Suppressor macrophage treated with lipopolysaccharide for 1 hour (primary cell): ENCODE measurements around the gene HS3ST5.
"Not testable (repeated sequence)": the region's sequence is repeated elsewhere in the genome, so short reads cannot be mapped to it uniquely, and the experiment has no call there.

Source experiments
- DNase-seq, 3 donors: peaks; one replicate each; pipeline ENCODE4 v3.0.0-alpha.2; 2020 to 2022

The HS3ST5 gene

GRCh38 chr6:114272582-114272981, 70.2 kb downstream of the HS3ST5 start:
- no peak for DNase-seq

DNA sequence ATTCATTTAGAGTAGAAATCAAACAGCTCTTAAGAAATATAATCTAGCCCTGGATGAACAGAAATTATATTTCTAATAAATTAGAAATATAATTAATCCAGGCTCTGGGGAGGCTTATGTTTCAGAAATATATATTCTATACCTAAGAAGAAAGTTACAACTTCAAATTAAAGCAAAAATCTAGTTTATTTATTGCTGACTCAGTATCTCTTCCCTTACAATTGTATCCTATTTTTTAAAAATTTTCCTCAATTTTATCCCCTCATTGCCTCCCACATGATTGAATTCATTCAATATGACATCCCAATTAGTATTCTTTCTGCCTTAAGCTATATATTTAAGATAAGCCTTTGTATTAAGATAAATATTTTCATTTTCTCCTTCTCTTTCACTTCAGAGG, 71.4 kb downstream of the HS3ST5 start:
- DNase-seq = no peak

DNA sequence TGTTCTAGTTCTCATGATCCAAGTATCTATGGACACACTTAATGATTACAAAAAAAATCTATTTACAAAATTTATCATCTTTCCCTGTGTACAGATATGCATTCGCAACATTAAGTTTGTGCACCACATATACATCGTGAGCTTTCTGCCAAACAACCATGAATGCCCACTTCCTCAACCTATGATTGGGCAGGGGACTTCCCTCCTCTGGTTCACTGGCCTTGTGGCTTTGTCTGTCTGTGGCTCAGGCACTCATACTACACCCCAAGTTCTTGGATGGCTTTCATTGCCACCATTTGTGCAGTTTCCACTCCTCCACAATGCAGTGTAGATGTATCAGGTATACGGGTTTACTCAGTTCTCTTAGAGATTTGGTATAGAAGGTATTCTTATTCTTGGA, 74.9 kb downstream of the HS3ST5 start:
- no peak for DNase-seq

- no peak for DNase-seq
Measured at GRCh38 chr6:114260810-114261209, 82.0 kb downstream of the HS3ST5 start.

GRCh38 chr6:114258376-114258775, 84.4 kb downstream of the HS3ST5 start:
- DNase-seq = no peak

GRCh38 chr6:114253431-114253830, 89.4 kb downstream of the HS3ST5 start:
- no peak for DNase-seq

- no peak for DNase-seq
Measured at GRCh38 chr6:114249522-114249921, 93.3 kb downstream of the HS3ST5 start.

- DNase-seq = no peak
Measured at GRCh38 chr6:114247101-114247500, 95.7 kb downstream of the HS3ST5 start.

GRCh38 chr6:114240796-114241195, 102.0 kb downstream of the HS3ST5 start:
- no peak for DNase-seq

DNA sequence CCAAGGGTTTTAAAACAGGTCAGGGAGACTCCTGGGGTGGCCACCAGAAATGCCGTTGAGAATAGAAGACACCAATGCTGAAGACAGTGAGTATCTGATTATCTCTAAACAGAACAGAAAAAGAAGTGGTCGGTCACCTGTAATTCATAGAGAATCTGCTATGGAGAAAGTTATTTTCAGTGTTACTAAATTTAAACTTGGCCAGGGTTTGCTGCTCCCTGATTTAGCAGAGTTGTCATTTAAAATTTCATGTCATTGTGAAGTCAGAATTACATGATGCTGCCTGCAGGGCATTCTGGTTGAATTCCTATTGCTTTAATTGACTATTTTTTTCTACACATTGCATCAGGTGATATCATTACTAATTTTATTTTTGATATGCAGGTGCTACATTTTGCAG, 114.1 kb downstream of the HS3ST5 start:
- DNase-seq = no peak

GRCh38 chr6:114227944-114228468, 114.8 kb downstream of the HS3ST5 start:
- no peak for DNase-seq

DNA sequence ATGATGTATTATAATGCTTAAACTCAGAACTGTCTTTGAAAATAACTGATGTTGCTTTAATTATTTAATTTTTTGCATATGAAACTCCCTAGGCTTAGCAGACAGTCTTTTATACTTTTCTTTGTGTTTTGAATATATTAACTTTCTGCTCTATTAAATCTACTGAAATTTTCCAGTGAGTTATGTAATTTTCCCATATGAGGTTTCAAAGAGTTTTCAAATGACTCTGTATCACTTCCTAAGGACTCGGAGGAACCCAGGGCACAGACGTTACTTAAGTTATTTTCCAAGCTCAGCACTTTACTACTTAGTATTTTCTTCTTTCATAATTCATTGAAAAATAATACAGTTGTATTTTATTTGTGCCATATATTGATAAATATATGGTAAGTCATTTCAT, 122.6 kb downstream of the HS3ST5 start:
- DNase-seq = no peak

GRCh38 chr6:114218437-114219340, 124.1 kb downstream of the HS3ST5 start:
- no peak for DNase-seq

- DNase-seq = not testable (repeated sequence)
Measured at GRCh38 chr6:114217996-114218395, 124.8 kb downstream of the HS3ST5 start.

GRCh38 chr6:114216789-114217467, 125.9 kb downstream of the HS3ST5 start:
- DNase-seq = no peak

DNA sequence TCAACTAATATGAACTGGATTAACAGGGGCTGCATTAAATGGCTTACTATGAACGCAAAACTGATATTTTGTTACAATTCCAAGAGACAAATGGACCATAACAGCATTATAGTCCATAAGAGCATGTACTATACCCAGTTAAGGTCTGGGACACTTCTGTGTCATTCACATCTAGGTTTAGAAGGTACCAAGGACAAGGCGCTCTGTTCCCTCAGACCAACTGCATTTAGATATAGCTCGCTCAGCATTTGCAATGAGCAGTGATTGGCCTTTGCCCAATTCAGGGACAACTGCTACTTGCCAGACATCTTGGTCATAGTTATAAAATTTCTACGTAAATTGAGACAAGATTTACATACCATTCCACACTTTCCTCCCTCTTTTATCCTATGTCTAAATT, 132.4 kb downstream of the HS3ST5 start:
- no peak for DNase-seq

DNA sequence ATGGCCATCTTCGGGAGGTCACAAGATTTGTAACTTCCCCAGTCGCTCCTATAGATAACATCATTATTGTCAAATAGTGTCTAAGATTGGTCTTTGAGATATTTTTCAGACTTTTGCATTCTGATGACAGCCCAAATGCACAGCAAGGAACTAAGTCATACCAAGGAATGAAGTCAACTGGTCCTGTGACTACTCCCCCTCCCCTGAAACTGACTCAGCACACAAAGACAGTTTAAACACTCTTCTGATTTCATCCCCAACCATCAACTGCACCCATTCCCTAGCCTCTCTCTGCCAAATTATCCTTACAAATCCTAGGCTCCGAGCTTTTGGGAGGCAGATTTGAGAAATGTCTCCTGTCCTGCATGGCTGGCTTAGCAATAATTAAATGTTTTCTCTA, 139.4 kb downstream of the HS3ST5 start:
- no peak for DNase-seq

DNA sequence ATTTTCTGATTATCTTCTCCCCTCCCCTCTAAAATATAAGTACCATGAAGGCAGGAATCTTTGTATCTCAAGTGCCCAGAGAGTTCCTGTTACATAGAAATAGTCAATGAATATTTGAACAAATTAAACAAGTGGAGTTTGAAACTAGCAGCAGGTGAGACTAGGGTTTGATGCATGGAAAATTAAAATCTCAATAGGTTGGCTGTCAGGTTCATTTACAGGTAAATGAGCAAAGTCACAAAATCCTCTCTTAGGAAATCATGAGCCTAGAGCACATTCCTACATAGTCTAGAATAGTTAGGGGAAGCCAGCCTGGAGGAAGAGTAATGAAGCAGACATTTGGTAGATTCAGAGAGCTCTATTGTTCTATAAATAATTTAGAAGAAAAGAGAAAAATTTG, 140.4 kb downstream of the HS3ST5 start:
- DNase-seq = no peak

DNA sequence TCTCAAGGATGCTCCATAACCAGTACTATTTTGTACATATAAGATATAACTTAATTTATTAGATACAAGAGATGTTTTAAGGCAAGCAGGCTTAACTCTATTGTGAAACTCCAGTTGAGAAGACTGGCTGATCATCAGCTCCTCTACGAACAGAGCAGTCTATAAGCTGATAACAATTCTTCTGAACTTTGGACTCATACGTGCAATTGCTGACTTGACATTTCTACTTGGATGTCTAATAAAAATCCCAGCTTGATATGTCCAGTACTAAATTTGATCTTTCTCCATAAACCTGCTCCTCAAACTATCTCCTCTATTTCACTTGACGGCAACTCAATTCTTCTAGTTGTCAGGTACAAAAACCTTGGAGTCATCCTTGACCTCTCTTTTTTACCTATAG, 141.9 kb downstream of the HS3ST5 start:
- no peak for DNase-seq

DNA sequence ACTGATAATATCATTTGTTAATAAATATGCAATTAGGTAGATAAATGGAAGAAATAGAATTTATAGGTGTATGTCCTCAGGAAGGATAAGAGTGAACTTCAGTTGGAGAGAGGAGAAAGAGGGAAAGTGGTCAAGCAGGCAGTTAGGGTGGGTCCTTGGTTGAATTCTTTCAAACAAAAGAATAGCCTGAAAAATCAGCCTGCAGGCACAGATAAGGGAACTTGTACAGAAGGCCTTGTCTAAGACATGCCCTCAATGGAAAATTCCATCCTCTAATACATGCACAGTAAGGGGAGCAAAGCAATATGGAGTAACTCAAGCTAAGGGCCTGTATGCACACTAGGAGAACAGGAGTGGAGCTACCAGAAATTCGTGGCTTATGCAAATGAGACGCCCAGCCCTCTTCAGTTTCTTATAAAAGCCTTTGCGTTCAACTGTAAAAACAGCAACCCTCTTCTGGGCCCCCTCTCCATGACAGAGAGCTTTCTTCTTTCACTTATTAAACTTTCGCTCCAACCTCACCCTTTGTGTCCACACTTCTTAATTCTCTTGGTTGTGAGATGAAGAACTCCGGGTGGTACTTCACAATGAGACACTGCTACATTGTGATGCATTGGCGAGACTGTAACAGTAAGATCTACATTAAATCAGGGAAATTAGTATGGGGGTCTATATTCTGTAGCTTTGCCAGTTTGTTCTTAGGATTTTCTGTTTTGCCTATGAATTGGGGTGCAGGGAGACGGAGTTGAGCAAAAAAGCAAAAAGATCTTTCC, 147.0 kb downstream of the HS3ST5 start:
- DNase-seq = no peak

DNA sequence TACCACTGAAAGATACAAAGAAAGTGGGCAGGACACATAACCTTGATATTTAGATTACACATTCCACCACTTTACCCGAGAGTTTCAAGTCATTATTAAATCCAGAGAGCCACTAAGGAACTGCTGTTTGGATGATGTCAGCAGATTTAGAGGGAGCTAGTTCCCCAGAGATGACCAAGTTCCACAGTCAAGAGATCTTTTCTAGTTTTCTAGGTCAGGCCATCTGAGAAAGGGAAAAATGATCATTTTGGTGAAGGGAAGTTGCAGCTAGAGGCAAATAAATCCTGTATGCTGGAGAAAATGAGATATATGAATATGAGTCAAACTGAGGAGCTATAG, 147.8 kb downstream of the HS3ST5 start:
- DNase-seq = no peak

- DNase-seq = no peak
Measured at GRCh38 chr6:114194362-114195026, 148.3 kb downstream of the HS3ST5 start.

GRCh38 chr6:114187563-114187962, 155.3 kb downstream of the HS3ST5 start:
- DNase-seq = no peak
